DMS153 (cell line): Measurements from ENCODE around the gene PUM2.

Experiments used
- DNase-seq: peaks from one replicate; lab custom pipeline; 2025; lab: John Stamatoyannopoulos, UW

PUM2 gene

GRCh38 chr2:20217041-20217970 is 133.3 kb downstream of the PUM2 start:
- no peak for DNase-seq

GRCh38 chr2:20216130-20217025 is 134.3 kb downstream of the PUM2 start:
- DNase-seq = no peak

DNA sequence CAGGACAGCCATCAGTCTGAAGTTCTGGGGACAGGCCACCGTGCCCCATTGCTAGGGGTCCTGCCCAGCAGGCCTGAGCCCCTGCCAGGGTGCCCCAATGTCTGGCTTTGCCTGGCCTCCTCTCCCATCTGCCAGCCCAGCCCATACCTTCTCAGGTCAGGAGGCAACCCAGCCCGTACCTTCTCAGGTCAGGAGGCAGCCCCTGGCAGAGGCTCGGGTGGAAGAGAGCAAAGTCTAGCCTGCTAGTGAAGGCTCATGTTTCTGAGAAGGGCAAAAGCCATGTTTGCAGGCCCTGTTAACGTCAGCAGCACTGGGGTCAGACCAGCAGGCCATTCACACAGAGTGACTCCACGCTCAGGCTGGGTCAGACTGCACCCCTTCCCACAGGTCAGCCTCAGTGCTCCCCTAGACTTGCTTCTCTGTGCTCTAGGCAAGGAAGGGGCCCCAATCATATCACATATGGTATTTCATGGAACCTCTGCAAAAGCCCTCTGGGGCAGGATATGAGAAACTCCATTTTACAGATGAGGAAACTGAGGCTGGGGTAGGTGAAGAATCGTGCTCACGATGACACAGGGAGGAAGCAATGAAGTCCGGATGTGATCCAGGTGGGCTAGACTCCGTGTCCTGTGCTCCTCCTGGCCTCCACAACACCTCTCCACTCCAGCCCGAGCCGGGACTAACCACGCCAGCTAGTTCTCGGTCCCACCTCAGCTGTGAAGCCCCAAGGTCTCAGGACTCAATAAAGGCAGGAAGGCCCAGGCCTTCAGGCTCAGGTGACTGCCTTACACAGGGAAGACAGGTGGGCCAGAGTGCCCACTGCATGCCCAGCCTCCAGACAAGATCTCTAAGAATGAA is 135.2 kb downstream of the PUM2 start:
- DNase-seq = no peak

DNA sequence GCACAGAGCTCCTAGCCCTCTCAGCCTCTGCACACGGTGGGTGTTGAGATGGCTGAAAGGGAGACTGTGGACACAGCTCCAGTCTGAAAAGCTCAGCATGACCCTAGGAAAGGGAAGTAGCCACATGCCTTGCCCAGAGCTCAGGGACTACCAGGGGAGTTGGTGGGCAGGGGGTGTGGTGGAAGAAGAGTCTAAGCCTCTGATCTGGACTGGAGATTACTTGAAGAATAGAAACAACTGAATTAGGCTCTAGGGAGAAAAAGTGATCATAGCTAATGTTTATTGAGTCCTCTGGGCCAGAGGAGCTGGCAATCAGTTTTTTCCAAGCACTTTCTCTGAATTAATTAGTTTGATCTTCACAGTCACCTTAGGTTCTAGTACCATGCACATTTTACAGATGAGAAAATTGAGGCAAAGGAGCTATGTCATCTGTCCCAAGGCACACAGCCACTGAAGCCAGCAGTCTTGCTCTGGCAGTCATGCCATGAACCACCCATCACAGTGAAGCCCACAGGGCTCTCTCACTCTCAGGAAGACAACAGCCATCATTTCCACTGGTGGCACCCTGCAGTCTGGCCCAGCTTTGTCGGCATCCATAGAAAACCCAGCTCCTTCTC is 136.0 kb downstream of the PUM2 start:
- DNase-seq = no peak

- DNase-seq = peak; percentile 85
These were observed 136.7 kb downstream of the PUM2 start for GRCh38 chr2:20213651-20214565.

DNA sequence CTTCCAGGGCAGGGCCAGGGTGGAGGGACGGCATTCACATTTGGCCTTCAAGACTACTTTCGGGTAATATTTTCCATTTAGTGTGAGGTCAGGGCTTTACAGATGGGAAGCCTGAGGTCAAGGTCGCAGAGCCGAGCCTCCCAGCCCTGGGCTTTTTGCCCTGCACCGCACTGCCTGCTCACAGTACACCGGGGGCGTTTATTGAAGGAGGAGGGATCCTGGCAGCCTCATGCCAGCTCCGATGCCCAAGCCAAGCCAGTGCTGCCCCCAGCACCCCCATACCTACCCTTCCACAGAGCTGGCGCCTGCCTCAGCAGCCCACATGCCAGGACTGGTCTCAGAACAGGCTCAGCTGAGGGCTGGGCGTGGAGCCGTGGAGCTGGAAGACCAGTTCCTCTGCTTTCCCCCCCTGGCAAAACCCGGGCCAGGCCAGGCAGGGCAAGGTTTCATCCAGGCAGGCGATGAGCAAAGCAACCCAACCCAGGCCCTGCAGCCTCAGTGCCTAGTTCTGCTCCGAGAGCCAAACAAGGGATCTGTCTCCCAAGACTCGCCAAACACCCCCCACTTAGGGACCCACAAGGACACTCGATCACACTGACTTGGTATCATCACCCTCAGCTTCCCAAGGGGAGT is 137.7 kb downstream of the PUM2 start:
- no peak for DNase-seq

DNA sequence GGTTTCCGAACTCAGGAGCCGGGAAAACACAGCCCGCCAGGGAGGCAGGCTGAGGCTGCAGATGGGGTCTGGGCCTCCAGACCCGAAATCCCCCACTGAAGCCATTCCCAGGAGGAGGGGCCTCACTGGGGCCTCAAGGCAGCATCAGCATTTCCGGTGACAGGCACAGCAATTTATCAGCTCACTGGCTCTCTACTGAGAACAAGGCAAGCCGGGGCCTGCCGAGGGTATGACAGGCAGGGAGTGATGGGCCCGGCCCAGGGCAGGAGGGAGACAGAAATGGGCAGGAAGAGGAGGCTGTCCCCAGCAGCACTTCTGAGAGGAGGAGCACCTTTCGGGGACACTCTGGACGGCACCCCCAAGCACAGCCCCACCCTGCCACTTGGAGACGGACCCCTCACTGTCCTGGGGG is 138.2 kb downstream of the PUM2 start:
- DNase-seq = no peak

DNA sequence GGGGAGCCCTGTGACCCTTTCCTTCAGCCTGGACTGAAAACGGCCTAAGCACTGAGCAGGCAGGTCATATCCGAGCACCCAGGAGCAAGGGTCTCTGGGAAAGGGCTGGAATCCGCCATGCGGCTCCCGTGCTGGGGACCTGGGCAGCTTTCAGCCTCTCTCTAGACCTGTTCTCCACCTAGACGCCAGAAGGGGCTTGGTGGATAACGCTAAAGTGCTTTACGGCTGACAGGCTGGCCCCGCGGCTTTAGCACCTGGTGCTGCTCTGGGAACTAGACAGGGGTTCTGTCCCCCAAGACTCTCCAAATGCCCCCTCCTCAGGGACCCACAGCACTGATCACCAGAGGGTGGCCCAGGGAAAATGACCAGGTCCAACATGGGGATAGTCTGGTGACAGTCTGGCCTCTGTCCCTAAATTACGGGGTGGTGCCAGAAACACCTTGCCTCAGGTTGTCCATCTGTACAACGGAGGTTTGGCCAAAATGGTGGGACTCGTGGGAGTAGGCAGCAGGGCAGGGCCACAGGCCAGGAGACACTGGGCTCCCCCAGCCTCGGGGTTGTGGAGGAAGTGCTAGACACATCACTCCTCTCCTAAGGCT is 138.7 kb downstream of the PUM2 start:
- no peak for DNase-seq

- DNase-seq = no peak
These were observed 139.2 kb downstream of the PUM2 start for GRCh38 chr2:20211420-20211819.

DNA sequence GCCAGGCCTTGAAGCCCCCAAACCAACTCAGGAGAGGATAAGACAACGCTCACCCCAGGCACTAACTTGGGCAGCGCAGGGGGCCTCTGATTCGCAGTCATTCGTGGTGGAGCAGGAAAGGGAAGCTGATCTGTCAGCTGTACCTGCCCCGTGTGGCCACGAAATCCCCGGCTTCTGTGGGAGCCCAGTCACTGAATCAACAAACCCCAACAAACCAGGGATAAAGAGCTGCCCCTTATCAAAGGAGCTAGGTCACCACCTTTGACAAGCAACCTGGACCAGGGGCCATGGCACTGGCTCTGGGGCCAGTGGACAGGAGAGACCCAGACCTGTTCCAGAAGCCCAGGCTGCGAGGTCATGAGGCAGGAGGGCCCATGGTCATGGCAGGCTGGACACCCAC is 140.2 kb downstream of the PUM2 start:
- DNase-seq = no peak

DNA sequence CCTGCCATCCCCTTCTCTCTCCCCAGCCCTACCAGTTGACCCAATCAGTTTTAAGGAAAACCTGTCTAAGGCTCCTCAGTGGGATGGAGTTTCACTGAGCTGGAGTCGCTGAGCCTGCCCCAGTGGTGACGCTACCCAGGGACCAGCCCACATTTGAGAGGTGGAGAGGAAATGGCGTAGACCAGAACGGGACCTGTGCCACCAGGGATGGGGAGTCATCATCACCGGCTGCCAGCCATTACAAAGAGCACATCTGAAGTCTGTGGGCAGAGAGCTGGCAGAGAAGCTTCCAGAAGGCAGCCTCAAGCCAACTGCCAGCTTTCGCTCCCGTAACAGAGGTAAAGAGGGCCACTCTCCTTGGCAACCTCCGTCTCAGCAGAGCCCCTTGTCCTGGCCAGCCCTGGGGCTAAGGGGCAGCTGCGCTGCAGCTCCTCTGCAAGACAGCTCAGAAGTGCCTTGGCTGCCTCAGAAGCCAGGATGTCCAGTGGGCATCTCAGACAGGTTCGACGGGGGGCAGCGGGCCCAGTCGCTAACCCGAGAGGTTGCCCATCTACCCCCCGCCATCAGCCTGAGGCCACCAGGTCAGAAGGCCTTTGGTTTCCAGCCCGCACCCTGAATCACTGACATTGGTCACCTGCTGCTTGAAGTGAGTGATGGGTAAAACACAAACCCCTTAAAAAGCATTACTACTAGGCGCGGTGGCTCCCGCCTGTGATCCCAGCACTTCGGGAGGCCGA is 141.1 kb downstream of the PUM2 start:
- no peak for DNase-seq

GRCh38 chr2:20208476-20208859 is 142.2 kb downstream of the PUM2 start:
- DNase-seq = no peak

DNA sequence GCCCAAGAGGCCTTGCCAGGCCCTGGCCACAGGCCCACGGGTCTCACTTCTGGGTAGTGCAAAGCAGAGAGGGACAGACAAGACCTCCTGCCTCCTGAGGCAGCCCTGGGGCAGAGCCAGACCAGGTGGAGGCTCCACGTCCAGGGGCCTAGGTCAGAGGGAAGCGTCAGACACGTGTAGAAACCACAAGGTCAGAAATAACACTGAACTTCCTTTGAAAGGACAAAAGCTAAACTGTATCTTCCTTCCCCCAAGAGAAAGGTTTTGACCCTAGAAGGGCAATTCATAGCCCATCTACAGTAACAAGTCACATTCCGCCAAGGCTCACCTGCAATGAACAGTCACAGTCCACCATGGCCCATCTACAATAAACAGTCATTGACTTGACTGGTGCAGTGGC is 143.6 kb downstream of the PUM2 start:
- DNase-seq = no peak

- DNase-seq = no peak
These were observed 144.6 kb downstream of the PUM2 start for GRCh38 chr2:20205915-20206524.

DNA sequence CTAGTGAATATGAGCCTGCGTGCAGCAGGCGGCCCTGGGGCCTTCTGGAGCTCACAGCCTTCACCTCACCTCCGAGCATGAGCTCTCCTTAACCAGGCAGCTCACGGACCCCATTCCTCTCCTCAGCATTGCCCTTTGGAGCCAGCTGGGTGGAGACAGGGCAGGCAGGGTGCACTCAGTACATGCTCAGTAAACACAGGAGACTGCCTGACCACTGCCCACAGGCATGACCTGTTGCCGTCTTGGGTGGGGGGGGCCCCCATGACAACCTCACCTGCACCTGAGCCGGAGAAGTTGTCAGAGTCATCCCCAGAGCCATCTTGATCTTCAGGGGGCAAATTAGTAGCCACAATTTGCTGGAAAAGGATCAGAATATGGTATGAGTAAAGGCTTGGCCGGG is 145.6 kb downstream of the PUM2 start:
- DNase-seq = no peak

- no peak for DNase-seq
These were observed 147.0 kb downstream of the PUM2 start for GRCh38 chr2:20203521-20204225.

DNA sequence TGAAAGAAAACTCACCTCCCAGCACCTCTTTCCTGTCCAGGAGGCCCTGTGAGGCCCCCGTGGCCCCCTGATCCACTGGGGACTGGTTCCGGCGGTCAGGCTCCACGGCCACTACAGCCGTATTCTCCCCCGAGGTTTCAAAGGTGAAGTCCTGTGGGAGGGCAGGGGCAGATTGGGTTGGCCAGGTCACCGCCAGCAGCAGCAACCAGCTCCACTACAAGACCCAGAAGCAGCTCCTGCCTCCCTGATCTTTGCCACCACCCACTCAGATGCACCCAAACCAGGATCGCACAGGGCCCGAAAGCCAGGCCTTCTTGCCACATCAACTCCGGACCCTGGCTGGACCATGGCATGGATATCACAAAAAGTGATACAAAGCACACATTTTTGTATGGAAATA is 147.6 kb downstream of the PUM2 start:
- no peak for DNase-seq

GRCh38 chr2:20201671-20202070 is 149.0 kb downstream of the PUM2 start:
- no peak for DNase-seq
